WTC11 (cell line): ENCODE measurements around the gene EFCAB5. TPM values are rescaled to one million over a fixed set of nuclear protein-coding genes. Genes with fewer than 3 reads are reported as not detected.

Experiments
- ATAC-seq: fragments of 200-7000 bp; cut with Tn5 transposase; 2 replicates; pipeline ENCODE4 v1.10.0; 2021; ENCODE audit warnings: mild to moderate bottlenecking, moderate library complexity
- CTCF ChIA-PET: fragments of 300-600 bp; sonication (Branson Sonifier 250); formaldehyde crosslinking; loops from one replicate; lab custom pipeline; 2021; ENCODE audit warnings: antibody characterized with exemption; lab: Charles Lee
- POLR2A ChIA-PET: fragments of 350-600 bp; sonication (Branson Sonifier 250); formaldehyde crosslinking; loops from one replicate; lab custom pipeline; 2021; ENCODE audit warnings: antibody characterized with exemption; lab: Charles Lee
- DNase-seq: peaks from one replicate; pipeline ENCODE4 v3.0.0; 2021; ENCODE audit warnings: low spot score
- H3K27ac Mint-ChIP-seq: 2 replicates; pipeline ENCODE4 v1.8.0; 2021; ENCODE audit warnings: mixed read lengths
- H3K27me3 Mint-ChIP-seq: 2 replicates; pipeline ENCODE4 v1.8.0; 2021; ENCODE audit warnings: low read depth, mild to moderate bottlenecking, moderate library complexity, mixed read lengths
- H3K36me3 Mint-ChIP-seq: 2 replicates; pipeline ENCODE4 v1.8.0; 2021; ENCODE audit warnings: mixed read lengths
- H3K4me1 Mint-ChIP-seq: 2 replicates; pipeline ENCODE4 v1.8.0; 2022; ENCODE audit warnings: mixed read lengths
- H3K4me3 Mint-ChIP-seq: 2 replicates; pipeline ENCODE4 v1.8.0; 2021; ENCODE audit warnings: mild to moderate bottlenecking, moderate library complexity, mixed read lengths
- H3K9me3 Mint-ChIP-seq: 2 replicates; pipeline ENCODE4 v1.8.0; 2021; ENCODE audit warnings: mixed read lengths
- ATF1 ChIP-seq: sonication (generic); formaldehyde crosslinking; IDR thresholded peaks from 2 replicates; pipeline ENCODE4 v1.8.1; 2023; ENCODE audit warnings: mild to moderate bottlenecking, moderate library complexity, missing genetic modification reagents
- ATF2 ChIP-seq: sonication (generic); formaldehyde crosslinking; IDR thresholded peaks from 2 replicates; pipeline ENCODE4 v1.8.1; 2022; ENCODE audit warnings: low read depth, missing genetic modification reagents, borderline replicate concordance
- ESRRA ChIP-seq: sonication (generic); formaldehyde crosslinking; IDR thresholded peaks from 2 replicates; pipeline ENCODE4 v1.8.1; 2022; ENCODE audit warnings: mild to moderate bottlenecking, missing genetic modification reagents, borderline replicate concordance
- IRF1 ChIP-seq: sonication (generic); formaldehyde crosslinking; IDR thresholded peaks from 2 replicates; pipeline ENCODE4 v1.8.0; 2023; ENCODE audit warnings: missing genetic modification reagents
- IRF2 ChIP-seq: sonication (generic); formaldehyde crosslinking; IDR thresholded peaks from 2 replicates; pipeline ENCODE4 v1.8.0; 2022; ENCODE audit warnings: low read depth, missing genetic modification reagents, borderline replicate concordance
- MYBL2 ChIP-seq: sonication (generic); formaldehyde crosslinking; IDR thresholded peaks from 2 replicates; pipeline ENCODE4 v1.8.1; 2023; ENCODE audit warnings: mild to moderate bottlenecking, moderate library complexity, missing genetic modification reagents
- OVOL2 ChIP-seq: fragments of 250-450 bp; sonication (Bioruptor Pico); IDR thresholded peaks from 2 replicates; pipeline ENCODE4 v1.9.0; 2021; ENCODE audit warnings: mild to moderate bottlenecking, borderline replicate concordance
- STAT6 ChIP-seq: sonication (generic); formaldehyde crosslinking; conservative IDR thresholded peaks from 2 replicates; pipeline ENCODE4 v1.8.1; 2023; ENCODE audit warnings: mild to moderate bottlenecking, low read depth, missing genetic modification reagents, moderate library complexity
- ZNF423 ChIP-seq: fragments of 250-450 bp; sonication (Bioruptor Pico); IDR thresholded peaks from 2 replicates; pipeline ENCODE4 v2.1.2; 2022; ENCODE audit warnings: mild to moderate bottlenecking, moderate library complexity
- ZNF512 ChIP-seq: sonication (generic); formaldehyde crosslinking; IDR thresholded peaks from 2 replicates; pipeline ENCODE4 v1.8.1; 2022; ENCODE audit warnings: missing genetic modification reagents, borderline replicate concordance
- ZNF532 ChIP-seq: fragments of 250-450 bp; sonication (Bioruptor Pico); IDR thresholded peaks from 2 replicates; pipeline ENCODE4 v1.9.0; 2021; ENCODE audit warnings: mild to moderate bottlenecking, borderline replicate concordance
- total RNA-seq: library from RNA; stranded (reverse); gene quantifications from 3 replicates; pipeline ENCODE4 v1.2.3, GENCODE V29; 2021
- TF ChIP-seq, protein P1 (sequence below): sonication (generic); formaldehyde crosslinking; IDR thresholded peaks from 2 replicates; pipeline ENCODE4 v1.8.0; 2023; ENCODE audit warnings: missing genetic modification reagents, mild to moderate bottlenecking, borderline replicate concordance

Gene EFCAB5
- total RNA-seq, 1 experiment from 2014 or later: 0.59 TPM

- H3K4me1 Mint-ChIP-seq: peaks cover 5% of the 10 kb centered on the region; the same call in 1 of the 2 replicates
- H3K9me3 Mint-ChIP-seq: no peaks in the 10 kb centered on the region
- ChIA-PET CTCF (no interaction called here), POLR2A (no interaction called here)
- H3K36me3 Mint-ChIP-seq: no peaks in the 10 kb centered on the region
- DNase-seq: no peak
- H3K4me3 Mint-ChIP-seq: no peak overlapping the region
- no peak for ATAC-seq
- H3K27ac Mint-ChIP-seq: no peak overlapping the region
- no peaks in the 10 kb centered on the region for H3K27me3 Mint-ChIP-seq
- TF ChIP-seq ZNF532 (no peak), ATF1 (CRISPR knock-in tag) (no peak), ATF2 (CRISPR knock-in tag) (no peak), STAT6 (CRISPR knock-in tag) (no peak), IRF2 (CRISPR knock-in tag) (no peak), ZNF512 (no peak), IRF1 (CRISPR knock-in tag) (no peak), OVOL2 (no peak)
- TF ChIP-seq, all 79 proteins: peak for 0
These were observed 23.4 kb upstream of the EFCAB5 start for GRCh38 chr17:29918016-29918415.

DNA sequence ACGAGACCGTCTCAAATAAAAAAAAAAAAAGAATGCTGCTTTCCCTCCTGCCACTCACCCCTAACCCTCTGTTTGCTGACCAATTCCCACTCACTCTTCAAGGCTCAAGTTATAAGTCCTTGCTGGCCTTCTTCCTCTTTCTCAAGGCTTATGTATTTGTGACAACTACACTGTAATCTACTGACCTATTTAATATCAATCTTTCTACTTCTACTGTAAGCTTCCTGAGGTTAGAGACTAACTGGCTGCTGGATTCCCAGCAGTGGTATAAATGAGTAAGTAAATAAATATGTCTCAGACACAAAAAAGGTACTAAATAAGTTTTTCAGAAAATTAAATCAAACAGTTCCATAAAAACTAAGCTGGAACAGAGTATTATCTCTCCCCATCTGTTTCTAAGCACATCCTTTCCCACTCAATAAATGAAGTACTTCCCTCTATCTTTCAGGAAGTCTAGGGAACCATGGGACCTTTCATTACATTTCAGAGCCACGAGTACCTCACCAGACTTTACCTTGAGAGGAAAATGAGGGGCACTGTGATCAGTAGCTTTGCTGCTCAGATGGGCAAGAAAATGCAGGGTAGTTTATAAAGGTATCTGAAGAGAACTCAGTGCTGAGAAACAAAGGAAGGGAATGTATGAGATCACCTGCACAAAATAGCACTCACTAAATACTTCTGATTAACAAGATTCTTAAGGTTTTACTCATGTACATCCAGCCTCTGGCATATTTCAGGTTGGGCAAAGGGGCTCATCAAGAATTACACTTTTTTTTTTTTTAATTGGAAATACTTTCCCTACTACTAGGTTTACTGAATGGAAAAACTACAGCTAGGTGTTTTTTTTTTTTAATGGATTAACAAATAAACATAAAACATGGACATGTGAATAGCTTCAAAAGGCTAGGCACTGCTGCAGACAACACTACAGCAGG is 22.2 kb upstream of the EFCAB5 start:
- Mint-ChIP-seq H3K4me1 (peaks cover 5% of the 10 kb centered on the region; the same call in 1 of the 2 replicates), H3K36me3 (no peaks in the 10 kb centered on the region), H3K4me3 (no peak overlapping the region), H3K27ac (peak overlapping the region; percentile 19; the same call in 1 of the 2 replicates), H3K9me3 (no peaks in the 10 kb centered on the region), H3K27me3 (no peaks in the 10 kb centered on the region)
- CTCF ChIA-PET: interaction anchor here (0.9 to 1.5 kb wide), 4 partner anchors 12 to 185 kb away, joined by 3 to 18 read pairs (median 4); partner anchors contain the start of gene SSH2
- POLR2A ChIA-PET: no interaction called here
- DNase-seq (no peak), ATAC-seq (no peak)
- TF ChIP-seq STAT6 (CRISPR knock-in tag) (no peak), ESRRA (CRISPR knock-in tag) (no peak), ZNF423 (CRISPR knock-in tag) (no peak), MYBL2 (CRISPR knock-in tag) (no peak)
- TF ChIP-seq, protein P1, sequence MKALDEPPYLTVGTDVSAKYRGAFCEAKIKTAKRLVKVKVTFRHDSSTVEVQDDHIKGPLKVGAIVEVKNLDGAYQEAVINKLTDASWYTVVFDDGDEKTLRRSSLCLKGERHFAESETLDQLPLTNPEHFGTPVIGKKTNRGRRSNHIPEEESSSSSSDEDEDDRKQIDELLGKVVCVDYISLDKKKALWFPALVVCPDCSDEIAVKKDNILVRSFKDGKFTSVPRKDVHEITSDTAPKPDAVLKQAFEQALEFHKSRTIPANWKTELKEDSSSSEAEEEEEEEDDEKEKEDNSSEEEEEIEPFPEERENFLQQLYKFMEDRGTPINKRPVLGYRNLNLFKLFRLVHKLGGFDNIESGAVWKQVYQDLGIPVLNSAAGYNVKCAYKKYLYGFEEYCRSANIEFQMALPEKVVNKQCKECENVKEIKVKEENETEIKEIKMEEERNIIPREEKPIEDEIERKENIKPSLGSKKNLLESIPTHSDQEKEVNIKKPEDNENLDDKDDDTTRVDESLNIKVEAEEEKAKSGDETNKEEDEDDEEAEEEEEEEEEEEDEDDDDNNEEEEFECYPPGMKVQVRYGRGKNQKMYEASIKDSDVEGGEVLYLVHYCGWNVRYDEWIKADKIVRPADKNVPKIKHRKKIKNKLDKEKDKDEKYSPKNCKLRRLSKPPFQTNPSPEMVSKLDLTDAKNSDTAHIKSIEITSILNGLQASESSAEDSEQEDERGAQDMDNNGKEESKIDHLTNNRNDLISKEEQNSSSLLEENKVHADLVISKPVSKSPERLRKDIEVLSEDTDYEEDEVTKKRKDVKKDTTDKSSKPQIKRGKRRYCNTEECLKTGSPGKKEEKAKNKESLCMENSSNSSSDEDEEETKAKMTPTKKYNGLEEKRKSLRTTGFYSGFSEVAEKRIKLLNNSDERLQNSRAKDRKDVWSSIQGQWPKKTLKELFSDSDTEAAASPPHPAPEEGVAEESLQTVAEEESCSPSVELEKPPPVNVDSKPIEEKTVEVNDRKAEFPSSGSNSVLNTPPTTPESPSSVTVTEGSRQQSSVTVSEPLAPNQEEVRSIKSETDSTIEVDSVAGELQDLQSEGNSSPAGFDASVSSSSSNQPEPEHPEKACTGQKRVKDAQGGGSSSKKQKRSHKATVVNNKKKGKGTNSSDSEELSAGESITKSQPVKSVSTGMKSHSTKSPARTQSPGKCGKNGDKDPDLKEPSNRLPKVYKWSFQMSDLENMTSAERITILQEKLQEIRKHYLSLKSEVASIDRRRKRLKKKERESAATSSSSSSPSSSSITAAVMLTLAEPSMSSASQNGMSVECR (CRISPR knock-in tag): no peak
